PC-9 (cell line): Measurements from ENCODE around the gene GRID2.

Experiments used
- EZH2 ChIP-seq: fragments of 200-600 bp; sonication (generic); IDR thresholded peaks from 2 replicates; pipeline ENCODE4 v1.8.0; 2017; ENCODE audit warnings: antibody characterized with exemption, low read depth
- TF ChIP-seq, protein P1 (sequence below): fragments of 200-600 bp; sonication (generic); conservative IDR thresholded peaks from 2 replicates; pipeline ENCODE4 v1.6.1; 2017; ENCODE audit warnings: mixed run types, antibody characterized with exemption, mild to moderate bottlenecking, moderate library complexity

DNA sequence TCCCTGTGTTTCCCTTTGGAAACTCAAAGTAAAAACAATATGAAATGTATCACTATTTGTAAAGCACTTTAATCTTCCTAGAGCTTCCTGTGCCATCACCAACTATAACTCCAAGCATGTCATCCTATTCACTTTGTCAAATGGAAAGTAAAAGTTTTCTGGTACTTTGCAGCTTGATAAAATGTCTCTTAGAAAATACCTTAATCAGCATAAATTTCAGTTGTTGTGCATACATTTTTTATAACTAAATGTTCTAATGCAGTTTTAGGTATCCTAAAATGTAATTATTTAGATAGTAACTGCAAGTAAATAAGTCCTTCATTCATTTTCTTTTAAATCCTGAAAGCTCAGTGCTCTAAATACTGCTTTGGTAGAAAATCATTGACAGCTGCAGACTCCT is 558.7 kb downstream of the GRID2 start:
- TF ChIP-seq, protein P1, sequence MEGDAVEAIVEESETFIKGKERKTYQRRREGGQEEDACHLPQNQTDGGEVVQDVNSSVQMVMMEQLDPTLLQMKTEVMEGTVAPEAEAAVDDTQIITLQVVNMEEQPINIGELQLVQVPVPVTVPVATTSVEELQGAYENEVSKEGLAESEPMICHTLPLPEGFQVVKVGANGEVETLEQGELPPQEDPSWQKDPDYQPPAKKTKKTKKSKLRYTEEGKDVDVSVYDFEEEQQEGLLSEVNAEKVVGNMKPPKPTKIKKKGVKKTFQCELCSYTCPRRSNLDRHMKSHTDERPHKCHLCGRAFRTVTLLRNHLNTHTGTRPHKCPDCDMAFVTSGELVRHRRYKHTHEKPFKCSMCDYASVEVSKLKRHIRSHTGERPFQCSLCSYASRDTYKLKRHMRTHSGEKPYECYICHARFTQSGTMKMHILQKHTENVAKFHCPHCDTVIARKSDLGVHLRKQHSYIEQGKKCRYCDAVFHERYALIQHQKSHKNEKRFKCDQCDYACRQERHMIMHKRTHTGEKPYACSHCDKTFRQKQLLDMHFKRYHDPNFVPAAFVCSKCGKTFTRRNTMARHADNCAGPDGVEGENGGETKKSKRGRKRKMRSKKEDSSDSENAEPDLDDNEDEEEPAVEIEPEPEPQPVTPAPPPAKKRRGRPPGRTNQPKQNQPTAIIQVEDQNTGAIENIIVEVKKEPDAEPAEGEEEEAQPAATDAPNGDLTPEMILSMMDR: no peak
- no peak for TF ChIP-seq EZH2
